NCI-H1105 (cell line): ENCODE data around the gene ZNF275.
"Not testable (repeated sequence)": the region's sequence is repeated elsewhere in the genome, so short reads cannot be mapped to it uniquely, and the experiment has no call there.

ENCODE experiments used
- DNase-seq: peaks from one replicate; lab custom pipeline; 2025; lab: John Stamatoyannopoulos, UW

ZNF275 gene

DNA sequence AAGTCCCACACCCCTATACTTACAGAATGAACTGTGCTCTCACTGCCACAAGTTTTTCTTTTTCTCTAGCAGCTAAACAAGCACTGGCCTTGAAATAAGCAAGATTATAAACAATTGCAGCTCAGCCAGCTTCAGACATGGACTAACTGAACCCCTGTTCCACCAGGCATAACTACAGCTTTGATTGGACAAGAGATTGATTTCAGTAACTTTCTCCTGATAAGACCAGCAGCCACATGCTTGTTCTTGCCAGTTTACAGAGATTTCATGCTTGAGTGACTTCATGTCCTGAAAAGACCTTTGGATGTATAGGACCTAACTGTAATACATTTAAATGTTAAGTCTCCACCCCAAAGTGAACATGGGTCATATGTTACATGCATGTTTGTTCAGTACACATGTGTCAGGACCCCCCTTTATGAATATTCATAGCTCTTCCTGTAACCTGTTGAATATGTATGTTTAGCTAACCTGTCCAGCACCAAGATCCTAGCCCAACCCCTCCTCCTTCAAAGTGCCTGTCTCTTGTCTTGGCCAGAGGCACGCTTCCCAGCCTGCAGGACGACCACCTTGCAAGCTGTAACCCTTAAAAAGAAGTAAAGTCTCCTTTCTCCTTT lies 27.9 kb downstream of the ZNF275 start:
- DNase-seq: no peak

GRCh38 chrX:153365670-153366069 lies 31.7 kb downstream of the ZNF275 start:
- DNase-seq: no peak

- DNase-seq: no peak
Measured at GRCh38 chrX:153366119-153366518, 32.2 kb downstream of the ZNF275 start.

DNA sequence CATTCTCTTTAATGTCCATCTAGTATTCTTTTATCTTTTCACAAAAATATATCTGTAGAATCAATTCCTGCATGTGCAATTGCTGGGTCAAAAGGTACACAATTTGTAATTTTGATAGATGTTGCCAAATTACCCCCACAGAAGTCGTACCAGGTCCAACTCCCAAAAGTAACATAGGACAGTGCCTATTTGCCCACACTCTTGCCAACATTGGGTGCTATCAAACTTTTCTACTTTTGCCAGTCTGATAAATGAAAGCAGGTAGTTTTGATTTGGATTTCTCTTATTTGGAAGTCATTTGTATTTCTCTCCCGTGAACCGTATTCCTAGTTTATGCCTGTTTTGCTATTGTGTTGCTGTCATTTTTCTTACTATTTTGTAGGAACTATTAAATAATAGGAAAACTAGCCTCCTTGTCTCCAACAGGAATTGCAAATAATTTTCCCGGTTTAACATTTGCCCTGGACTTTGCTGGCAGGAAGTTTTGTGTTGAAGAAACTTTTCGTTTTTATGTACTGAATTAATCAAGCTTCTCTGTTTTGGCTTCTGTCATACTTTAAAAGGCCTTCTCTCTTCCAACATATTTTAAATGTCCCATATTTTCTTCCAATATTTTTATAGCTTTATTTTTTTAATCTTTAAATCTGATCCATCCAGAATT lies 33.1 kb downstream of the ZNF275 start:
- no peak for DNase-seq

DNA sequence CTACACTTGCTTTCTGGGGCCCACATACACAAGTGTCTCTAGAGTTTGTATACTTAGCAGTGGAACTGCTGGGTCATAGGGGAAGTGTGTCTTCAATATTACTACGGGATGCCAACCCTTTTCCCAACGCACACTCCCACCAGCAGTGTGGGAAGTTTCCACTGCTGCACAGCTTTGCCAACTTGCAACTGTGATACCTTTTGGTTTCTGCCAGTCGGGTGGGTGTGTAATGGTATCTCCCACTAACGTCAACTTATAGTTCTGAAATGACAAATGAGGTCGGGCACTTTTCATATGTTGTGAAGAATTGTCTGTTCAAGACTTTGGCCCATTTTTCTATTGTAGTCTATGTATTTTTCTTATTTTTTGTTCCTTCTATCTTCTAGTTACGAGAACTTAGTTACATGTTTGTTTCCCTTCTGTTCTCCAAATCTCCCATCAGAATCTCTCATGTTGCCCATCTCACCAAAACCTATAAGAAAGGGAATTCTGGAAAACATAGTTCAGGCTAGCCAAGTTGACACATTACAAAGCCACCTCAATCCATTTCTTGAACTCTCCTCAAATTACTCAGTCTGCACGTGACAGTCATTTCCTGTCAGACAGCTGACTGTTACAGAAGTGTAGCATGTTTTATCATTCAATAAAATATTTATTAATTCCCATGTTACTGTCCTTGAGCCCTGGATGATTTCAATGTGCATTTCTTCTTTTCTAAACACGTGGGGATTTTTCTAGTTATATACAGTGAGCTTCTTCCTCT lies 36.5 kb downstream of the ZNF275 start:
- DNase-seq: no peak

DNA sequence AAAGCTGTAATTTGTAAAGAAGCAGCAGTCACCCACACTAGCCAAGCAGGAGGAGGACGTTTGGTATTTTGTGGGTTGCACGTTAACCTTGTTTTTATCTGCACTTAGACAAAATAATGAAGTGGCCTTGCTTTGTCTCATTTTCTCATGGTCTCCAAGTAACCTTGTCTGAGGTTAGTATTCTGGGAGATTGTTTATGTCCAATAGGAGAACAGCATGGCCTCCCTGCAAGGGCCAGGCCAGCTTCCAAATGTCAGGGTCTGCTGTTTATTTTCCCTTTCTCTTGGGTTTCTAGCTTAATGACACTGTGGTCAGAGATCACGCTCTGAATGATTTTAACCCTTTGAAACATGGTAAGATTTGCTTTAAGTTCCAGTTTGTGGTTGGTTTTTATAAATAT lies 37.3 kb downstream of the ZNF275 start:
- DNase-seq: no peak

GRCh38 chrX:153372949-153373348 lies 39.0 kb downstream of the ZNF275 start:
- no peak for DNase-seq

- no peak for DNase-seq
Measured at GRCh38 chrX:153374426-153374825, 40.5 kb downstream of the ZNF275 start.

- no peak for DNase-seq
Measured at GRCh38 chrX:153375571-153375970, 41.6 kb downstream of the ZNF275 start.

GRCh38 chrX:153377727-153378126 lies 43.8 kb downstream of the ZNF275 start:
- no peak for DNase-seq

GRCh38 chrX:153378607-153379006 lies 44.7 kb downstream of the ZNF275 start:
- DNase-seq: no peak

GRCh38 chrX:153379508-153379907 lies 45.6 kb downstream of the ZNF275 start:
- no peak for DNase-seq

- DNase-seq: peak; percentile 44
Measured at GRCh38 chrX:153379971-153380581, 46.1 kb downstream of the ZNF275 start.

- no peak for DNase-seq
Measured at GRCh38 chrX:153380691-153381090, 46.7 kb downstream of the ZNF275 start.

DNA sequence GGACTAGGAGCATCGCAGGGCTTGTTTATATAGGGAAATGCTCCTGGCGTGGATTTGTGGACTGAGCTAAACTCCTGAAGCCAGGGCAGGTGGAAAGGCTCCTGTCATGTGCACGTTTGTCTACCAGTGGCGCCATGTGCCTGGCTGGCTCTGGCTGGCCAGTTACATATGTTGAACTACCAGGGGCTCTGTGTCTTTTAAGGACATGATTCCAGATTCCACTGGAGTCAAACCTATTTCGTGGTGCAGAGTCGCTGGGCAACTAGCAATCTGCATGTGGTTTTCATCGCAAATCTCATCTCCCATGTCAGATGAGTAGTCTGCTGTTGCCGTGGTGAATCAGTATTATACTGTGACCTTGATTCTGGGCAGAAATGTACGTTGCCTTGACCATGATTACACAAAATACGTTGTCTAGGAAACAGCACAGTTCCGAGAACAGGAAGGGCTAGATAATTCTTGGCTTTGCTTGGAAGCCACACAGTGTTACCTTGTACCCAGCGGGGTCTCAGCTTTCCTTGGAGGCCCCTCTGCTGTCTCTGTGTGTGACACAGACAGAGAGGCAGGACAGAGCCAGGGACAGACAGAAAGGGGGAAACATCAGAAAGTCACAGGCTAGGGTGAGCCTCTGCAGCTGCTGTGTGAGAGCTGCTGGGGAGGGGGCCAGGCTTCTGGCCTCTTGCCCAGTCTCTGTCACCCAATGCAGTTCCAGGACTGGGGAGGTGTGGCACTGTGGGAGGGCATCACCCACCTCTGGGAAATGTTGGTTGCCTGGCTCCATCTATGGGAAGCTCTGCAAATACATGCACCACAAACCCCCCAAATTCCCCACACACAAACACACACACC lies 48.0 kb downstream of the ZNF275 start:
- peak; percentile 95 for DNase-seq

GRCh38 chrX:153382563-153383482 lies 48.9 kb downstream of the ZNF275 start:
- DNase-seq: no peak

DNA sequence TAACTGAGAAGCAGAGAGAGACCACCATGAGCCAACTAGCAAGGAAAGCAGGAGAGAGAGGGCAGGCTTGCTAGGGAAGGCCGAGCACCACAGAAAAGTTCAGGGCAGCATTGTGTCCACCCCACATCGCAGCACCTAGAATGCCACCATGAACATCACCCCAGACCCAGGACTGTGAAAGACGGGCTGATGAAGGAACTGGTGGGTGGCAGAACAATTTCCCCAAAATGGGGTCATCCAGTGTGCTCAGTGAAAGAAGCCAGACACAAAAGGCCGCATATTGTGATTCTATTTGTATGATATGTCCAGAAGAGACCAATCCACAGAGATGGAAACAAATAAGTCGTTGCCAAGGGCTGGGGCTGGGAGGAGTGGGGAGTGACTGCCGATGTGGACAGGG lies 50.4 kb downstream of the ZNF275 start:
- DNase-seq: no peak

GRCh38 chrX:153384973-153385372 lies 51.0 kb downstream of the ZNF275 start:
- not testable (repeated sequence) for DNase-seq

GRCh38 chrX:153386097-153386496 lies 52.1 kb downstream of the ZNF275 start:
- DNase-seq: no peak

GRCh38 chrX:153387345-153387744 lies 53.4 kb downstream of the ZNF275 start:
- no peak for DNase-seq
